Fibroblast of pulmonary artery (primary cell): ENCODE results near the gene GANC.
"Not testable (repeated sequence)": the region's sequence is repeated elsewhere in the genome, so short reads cannot be mapped to it uniquely, and the experiment has no call there.

ENCODE experiments used
- DNase-seq: peaks from one replicate; pipeline ENCODE4 v3.0.0-alpha.2; 2010; ENCODE audit warnings: low read depth
- H3K4me3 ChIP-seq: replicated peaks from 2 replicates; pipeline ENCODE4 v1.5.1; 2011; ENCODE audit warnings: low read depth, mild to moderate bottlenecking, control low read depth, low read length, moderate library complexity
- CTCF ChIP-seq: IDR thresholded peaks from 2 replicates; pipeline ENCODE4 v1.5.1; 2011; ENCODE audit warnings: mild to moderate bottlenecking, control low read depth, low read length, inconsistent platforms; ENCODE audit errors: missing control alignments

Gene GANC

GRCh38 chr15:42329161-42329560 lies 56.2 kb downstream of the GANC start:
- no peak overlapping the region for H3K4me3 ChIP-seq
- no peak for TF ChIP-seq CTCF
- DNase-seq = no peak

DNA sequence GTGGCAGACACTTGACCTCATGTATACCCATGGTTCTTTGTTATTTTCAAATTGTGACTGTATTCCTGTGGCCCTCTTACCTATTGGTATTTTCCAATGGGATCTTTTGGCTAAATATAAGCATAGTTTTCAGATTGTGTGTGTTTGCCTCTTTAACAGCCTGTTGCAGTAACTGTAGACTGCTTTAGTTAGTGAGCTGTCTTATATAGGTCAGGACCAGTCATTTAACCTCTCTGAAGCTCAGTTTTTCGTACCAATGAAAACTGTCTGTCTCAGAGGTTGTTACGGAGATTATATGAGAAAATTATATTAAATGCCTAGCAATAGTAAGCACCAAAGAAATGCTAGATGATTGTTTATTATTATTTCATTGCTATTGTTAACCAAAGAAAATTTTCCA lies 57.0 kb downstream of the GANC start:
- TF ChIP-seq CTCF = no peak
- H3K4me3 ChIP-seq = no peak overlapping the region
- no peak for DNase-seq

DNA sequence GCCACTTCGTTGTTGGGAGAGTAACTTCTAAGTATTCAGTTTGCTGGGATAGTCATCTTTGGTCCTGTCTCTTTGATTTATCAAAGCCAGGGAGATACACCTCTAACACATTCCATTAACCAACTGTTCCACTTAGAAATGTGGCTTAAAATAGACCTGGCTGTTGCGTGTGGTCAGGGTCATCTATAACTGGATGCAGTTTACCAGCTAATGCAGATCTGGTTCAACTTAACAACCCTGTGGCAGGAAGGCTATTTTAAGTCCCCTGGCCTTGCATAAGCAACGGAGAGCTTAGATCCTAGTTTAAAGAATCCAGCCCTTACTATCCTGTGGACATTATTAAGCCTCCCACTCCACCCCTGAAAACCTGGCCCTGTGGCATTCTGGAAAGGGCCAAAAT lies 58.2 kb downstream of the GANC start:
- TF ChIP-seq CTCF = no peak
- no peak for DNase-seq
- H3K4me3 ChIP-seq = no peak overlapping the region

- TF ChIP-seq CTCF = no peak
- H3K4me3 ChIP-seq = no peak overlapping the region
- DNase-seq = peak; percentile 82
These were observed 59.3 kb downstream of the GANC start for GRCh38 chr15:42332331-42332730.

- no peak for DNase-seq
- TF ChIP-seq CTCF = no peak
- no peak overlapping the region for H3K4me3 ChIP-seq
These were observed 62.1 kb downstream of the GANC start for GRCh38 chr15:42335074-42335473.

DNA sequence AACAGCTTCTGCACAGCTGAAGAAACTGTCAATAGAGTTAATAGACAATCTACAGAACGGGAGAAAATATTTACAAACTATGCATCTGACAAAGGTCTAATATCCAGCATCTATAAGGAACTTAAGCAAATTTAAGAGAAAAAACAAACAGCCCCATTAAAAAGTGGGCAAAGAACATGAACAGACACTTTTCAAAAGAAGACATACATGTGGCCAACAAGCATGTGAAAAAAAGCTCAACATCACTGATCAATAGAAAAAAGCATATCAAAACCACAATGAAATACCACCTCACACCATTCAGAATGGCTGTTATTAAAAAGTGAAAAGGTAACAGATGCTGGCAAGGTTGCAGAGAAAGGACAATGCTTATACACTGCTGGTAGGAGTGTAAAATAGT lies 63.6 kb downstream of the GANC start:
- DNase-seq = not testable (repeated sequence)

GRCh38 chr15:42337104-42337503 lies 64.1 kb downstream of the GANC start:
- not testable (repeated sequence) for DNase-seq, H3K4me3 ChIP-seq

More for the DNA sequence above, 63.6 kb downstream of the GANC start:
- H3K4me3 ChIP-seq = not testable (repeated sequence)

- no peak for TF ChIP-seq CTCF
- no peak overlapping the region for H3K4me3 ChIP-seq
- DNase-seq = no peak
These were observed 65.5 kb downstream of the GANC start for GRCh38 chr15:42338500-42338899.
